GM23338 (cell line): ENCODE data around the gene PLD6.

Source experiments
- CTCF ChIP-seq, 2 experiments: fragments of 200-600 bp in 1 of 2; sonication (generic) in 1 of 2; conservative IDR thresholded peaks; 2 replicates each; pipeline versions ENCODE4 v1.5.1 to v1.6.1; 2016 to 2017; ENCODE audit warnings: antibody characterized with exemption in 2 of 2, low read depth in 2 of 2, mild to moderate bottlenecking in 2 of 2, moderate library complexity in 1 of 2
- EZH2phosphoT487 ChIP-seq: fragments of 200-600 bp; sonication (generic); IDR thresholded peaks from one replicate; pipeline ENCODE4 v1.8.1; 2018; ENCODE audit warnings: antibody characterized with exemption; ENCODE audit not compliant: unreplicated experiment
- POLR2AphosphoS5 ChIP-seq: IDR thresholded peaks from 2 replicates; pipeline ENCODE4 v1.6.1; 2016; ENCODE audit warnings: antibody characterized with exemption, low read depth

- TF ChIP-seq CTCF (conservative IDR thresholded peaks at IDR 0.05; ENCODE audit: low read depth in 2 of 2): no peak
- TF ChIP-seq POLR2AphosphoS5: no peak
- no peak for TF ChIP-seq EZH2phosphoT487
These were observed 29.0 kb downstream of the PLD6 start for GRCh38 chr17:17177176-17177575.
